Measurements from ENCODE around the gene STXBP4.

GRCh38 chr17:54977744-54978143 lies 9.2 kb downstream of the STXBP4 start:
- TF ChIP-seq, protein P1, sequence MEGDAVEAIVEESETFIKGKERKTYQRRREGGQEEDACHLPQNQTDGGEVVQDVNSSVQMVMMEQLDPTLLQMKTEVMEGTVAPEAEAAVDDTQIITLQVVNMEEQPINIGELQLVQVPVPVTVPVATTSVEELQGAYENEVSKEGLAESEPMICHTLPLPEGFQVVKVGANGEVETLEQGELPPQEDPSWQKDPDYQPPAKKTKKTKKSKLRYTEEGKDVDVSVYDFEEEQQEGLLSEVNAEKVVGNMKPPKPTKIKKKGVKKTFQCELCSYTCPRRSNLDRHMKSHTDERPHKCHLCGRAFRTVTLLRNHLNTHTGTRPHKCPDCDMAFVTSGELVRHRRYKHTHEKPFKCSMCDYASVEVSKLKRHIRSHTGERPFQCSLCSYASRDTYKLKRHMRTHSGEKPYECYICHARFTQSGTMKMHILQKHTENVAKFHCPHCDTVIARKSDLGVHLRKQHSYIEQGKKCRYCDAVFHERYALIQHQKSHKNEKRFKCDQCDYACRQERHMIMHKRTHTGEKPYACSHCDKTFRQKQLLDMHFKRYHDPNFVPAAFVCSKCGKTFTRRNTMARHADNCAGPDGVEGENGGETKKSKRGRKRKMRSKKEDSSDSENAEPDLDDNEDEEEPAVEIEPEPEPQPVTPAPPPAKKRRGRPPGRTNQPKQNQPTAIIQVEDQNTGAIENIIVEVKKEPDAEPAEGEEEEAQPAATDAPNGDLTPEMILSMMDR (IDR thresholded peaks at IDR 0.05), result no peak
- no peak for TF ChIP-seq POLR2A (IDR thresholded peaks at IDR 0.05)
- TF ChIP-seq POLR2AphosphoS5 (IDR thresholded peaks at IDR 0.05), result no peak
- TF ChIP-seq EP300 (IDR thresholded peaks at IDR 0.05), result no peak
